ENCODE data around the gene MPC1L.

DNA sequence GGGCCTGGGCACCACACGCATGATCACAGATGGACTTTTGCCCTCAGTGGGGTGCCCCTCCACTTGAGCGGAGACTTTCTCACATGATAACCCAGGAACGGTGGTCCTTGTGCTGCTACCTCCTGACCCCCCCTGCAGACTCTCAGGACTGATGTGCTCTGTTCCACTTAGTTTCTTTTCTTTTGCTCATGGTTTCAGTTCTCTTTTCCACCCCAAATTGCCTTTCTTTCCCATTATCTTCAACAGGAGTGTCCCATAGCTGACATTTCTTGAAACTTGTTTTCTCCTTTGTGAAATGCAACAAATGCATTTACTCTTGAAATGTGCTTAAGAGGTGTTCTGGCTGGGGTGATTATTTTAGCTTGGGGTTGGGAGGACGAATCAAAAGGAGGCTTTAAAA, 9.0 kb downstream of the MPC1L start:
- TF ChIP-seq POLR2AphosphoS5 (IDR thresholded peaks at IDR 0.05) = no peak
- TF ChIP-seq, protein P1, sequence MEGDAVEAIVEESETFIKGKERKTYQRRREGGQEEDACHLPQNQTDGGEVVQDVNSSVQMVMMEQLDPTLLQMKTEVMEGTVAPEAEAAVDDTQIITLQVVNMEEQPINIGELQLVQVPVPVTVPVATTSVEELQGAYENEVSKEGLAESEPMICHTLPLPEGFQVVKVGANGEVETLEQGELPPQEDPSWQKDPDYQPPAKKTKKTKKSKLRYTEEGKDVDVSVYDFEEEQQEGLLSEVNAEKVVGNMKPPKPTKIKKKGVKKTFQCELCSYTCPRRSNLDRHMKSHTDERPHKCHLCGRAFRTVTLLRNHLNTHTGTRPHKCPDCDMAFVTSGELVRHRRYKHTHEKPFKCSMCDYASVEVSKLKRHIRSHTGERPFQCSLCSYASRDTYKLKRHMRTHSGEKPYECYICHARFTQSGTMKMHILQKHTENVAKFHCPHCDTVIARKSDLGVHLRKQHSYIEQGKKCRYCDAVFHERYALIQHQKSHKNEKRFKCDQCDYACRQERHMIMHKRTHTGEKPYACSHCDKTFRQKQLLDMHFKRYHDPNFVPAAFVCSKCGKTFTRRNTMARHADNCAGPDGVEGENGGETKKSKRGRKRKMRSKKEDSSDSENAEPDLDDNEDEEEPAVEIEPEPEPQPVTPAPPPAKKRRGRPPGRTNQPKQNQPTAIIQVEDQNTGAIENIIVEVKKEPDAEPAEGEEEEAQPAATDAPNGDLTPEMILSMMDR (IDR thresholded peaks at IDR 0.05) = no peak

All from breast epithelium (tissue), 3 donors.